Astrocyte (in vitro differentiated cells and primary cell): ENCODE measurements around the gene NCBP3. TPM values are rescaled to one million over a fixed set of nuclear protein-coding genes. Genes with fewer than 3 reads are reported as not detected.

Source experiments
- DNase-seq: peaks from one replicate; pipeline ENCODE4 v3.0.0-alpha.2; 2010; ENCODE audit warnings: low read depth
- FAIRE-seq: peaks from 2 replicates; lab custom pipeline; 2011; peaks lifted over from hg19 to GRCh38; lab: Jason Lieb, UNC
- H2AFZ ChIP-seq: 2 replicates; pipeline ENCODE4 v1.6.0; 2012; ENCODE audit warnings: low read depth, low read length, inconsistent platforms
- H3K27ac ChIP-seq: 2 replicates; pipeline ENCODE4 v1.5.1; 2011; ENCODE audit warnings: low read depth, low read length, inconsistent platforms
- H3K27me3 ChIP-seq: 2 replicates; pipeline ENCODE4 v1.6.0; 2011; ENCODE audit warnings: low read length, inconsistent platforms; ENCODE audit not compliant: insufficient read depth
- H3K36me3 ChIP-seq: 2 replicates; pipeline ENCODE4 v1.5.1; 2011; ENCODE audit warnings: low read length, inconsistent platforms; ENCODE audit not compliant: insufficient read depth
- H3K4me1 ChIP-seq: 2 replicates; pipeline ENCODE4 v1.5.1; 2011; ENCODE audit warnings: low read length, inconsistent platforms; ENCODE audit not compliant: insufficient read depth
- H3K4me2 ChIP-seq: 2 replicates; pipeline ENCODE4 v1.6.0; 2012; ENCODE audit warnings: low read length, inconsistent platforms
- H3K4me3 ChIP-seq: 2 replicates; pipeline ENCODE4 v1.5.1; 2011; ENCODE audit warnings: low read depth, mild to moderate bottlenecking, low read length, inconsistent platforms; ENCODE audit not compliant: insufficient read depth
- H3K79me2 ChIP-seq: 2 replicates; pipeline ENCODE4 v1.6.0; 2012; ENCODE audit warnings: mild to moderate bottlenecking, low read length, inconsistent platforms; ENCODE audit not compliant: insufficient read depth
- H3K9ac ChIP-seq: 2 replicates; pipeline ENCODE4 v1.6.0; 2012; ENCODE audit warnings: mild to moderate bottlenecking, low read length, inconsistent platforms
- H3K9me3 ChIP-seq: 2 replicates; pipeline ENCODE4 v1.5.1; 2012; ENCODE audit warnings: low read depth, mild to moderate bottlenecking, low read length, inconsistent platforms; ENCODE audit not compliant: insufficient read depth
- H4K20me1 ChIP-seq: 2 replicates; pipeline ENCODE4 v1.6.0; 2012; ENCODE audit warnings: low read length, inconsistent platforms; ENCODE audit not compliant: insufficient read depth
- H3K27ac Mint-ChIP-seq: one replicate; pipeline ENCODE4 v1.8.0; 2021; ENCODE audit warnings: mild to moderate bottlenecking, mixed read lengths; ENCODE audit not compliant: unreplicated experiment
- H3K27me3 Mint-ChIP-seq: one replicate; pipeline ENCODE4 v1.8.0; 2021; ENCODE audit warnings: low read depth, mixed read lengths; ENCODE audit not compliant: unreplicated experiment
- H3K36me3 Mint-ChIP-seq: one replicate; pipeline ENCODE4 v1.8.0; 2021; ENCODE audit warnings: low read depth, mixed read lengths; ENCODE audit not compliant: unreplicated experiment
- H3K4me1 Mint-ChIP-seq: one replicate; pipeline ENCODE4 v1.8.0; 2021; ENCODE audit warnings: low read depth, mixed read lengths; ENCODE audit not compliant: unreplicated experiment
- H3K4me3 Mint-ChIP-seq: one replicate; pipeline ENCODE4 v1.8.0; 2021; ENCODE audit warnings: mild to moderate bottlenecking, moderate library complexity, mixed read lengths; ENCODE audit not compliant: unreplicated experiment
- H3K9me3 Mint-ChIP-seq: one replicate; pipeline ENCODE4 v1.8.0; 2021; ENCODE audit warnings: mild to moderate bottlenecking, mixed read lengths; ENCODE audit not compliant: unreplicated experiment
- CTCF ChIP-seq: IDR thresholded peaks from 2 replicates; pipeline ENCODE4 v1.5.1; 2011; ENCODE audit warnings: low read depth, mild to moderate bottlenecking, inconsistent platforms, low read length, moderate library complexity; ENCODE audit not compliant: insufficient read depth
- EZH2 ChIP-seq: IDR thresholded peaks from 2 replicates; pipeline ENCODE4 v1.6.1; 2012; ENCODE audit warnings: mild to moderate bottlenecking, low read length, inconsistent platforms; ENCODE audit not compliant: insufficient read depth
- total RNA-seq: library from RNA; stranded (reverse); gene quantifications from 2 replicates; pipeline ENCODE4 v1.2.1, GENCODE V29; 2021

Gene NCBP3
- total RNA-seq, 1 donor from 2014 or later = 46.7 TPM

- Histone ChIP-seq H3K4me3 (no peak overlapping the region), H3K9ac (no peak overlapping the region), H3K27me3 (no peaks in the 10 kb centered on the region), H3K4me1 (peaks cover 10% of the 10 kb centered on the region), H3K27ac (no peak overlapping the region), H2AFZ (no peak overlapping the region), H3K9me3 (no peaks in the 10 kb centered on the region), H3K36me3 (peaks cover 2% of the 10 kb centered on the region), H3K4me2 (no peak overlapping the region), H3K79me2 (no peaks in the 10 kb centered on the region), H4K20me1 (no peaks in the 10 kb centered on the region)
- FAIRE-seq = no peak
- Mint-ChIP-seq H3K9me3 (no peaks in the 10 kb centered on the region), H3K4me3 (no peak overlapping the region), H3K27ac (no peak overlapping the region), H3K27me3 (peaks cover 5% of the 10 kb centered on the region), H3K36me3 (peaks cover 9% of the 10 kb centered on the region), H3K4me1 (peaks cover 5% of the 10 kb centered on the region)
- DNase-seq = no peak
- TF ChIP-seq EZH2 (no peak), CTCF (no peak)
Measured at GRCh38 chr17:3867106-3867505, 21.1 kb upstream of the NCBP3 start.

DNA sequence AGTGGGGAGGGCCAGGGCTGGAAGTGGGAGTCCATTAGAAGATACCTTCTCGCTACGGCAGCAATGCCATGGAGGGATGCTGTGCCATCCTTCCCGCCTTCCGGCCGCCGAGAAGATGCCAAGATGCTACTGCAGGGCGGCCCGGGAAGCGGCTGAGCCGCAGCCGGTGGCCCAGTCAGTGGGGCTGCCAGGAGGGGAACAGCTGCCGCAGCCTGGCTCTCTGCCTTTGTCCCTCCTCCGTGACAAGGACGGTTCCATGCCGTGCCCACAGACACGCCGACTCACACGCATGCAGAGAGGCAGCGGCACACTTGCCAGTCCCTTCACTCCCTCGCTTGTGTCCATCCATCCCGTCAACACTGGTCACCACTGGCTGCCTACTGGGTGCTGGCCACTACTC is 20.2 kb upstream of the NCBP3 start:
- Mint-ChIP-seq H3K4me3 (no peak overlapping the region), H3K9me3 (no peaks in the 10 kb centered on the region), H3K27me3 (peaks cover 5% of the 10 kb centered on the region), H3K4me1 (peaks cover 5% of the 10 kb centered on the region), H3K27ac (no peak overlapping the region), H3K36me3 (peaks cover 10% of the 10 kb centered on the region)
- no peak overlapping the region for H3K4me2 ChIP-seq
- TF ChIP-seq EZH2 (no peak), CTCF (no peak)
- DNase-seq = no peak
- H3K27me3 ChIP-seq = no peaks in the 10 kb centered on the region
- no peaks in the 10 kb centered on the region for H3K79me2 ChIP-seq
- H2AFZ ChIP-seq = no peak overlapping the region
- peaks cover under 1% of the 10 kb centered on the region for H3K36me3 ChIP-seq
- FAIRE-seq = no peak
- peaks cover 10% of the 10 kb centered on the region for H3K4me1 ChIP-seq
- no peak overlapping the region for H3K9ac ChIP-seq
- no peaks in the 10 kb centered on the region for H3K9me3 ChIP-seq
- H3K4me3 ChIP-seq = no peak overlapping the region
- no peak overlapping the region for H3K27ac ChIP-seq
- H4K20me1 ChIP-seq = no peaks in the 10 kb centered on the region

DNA sequence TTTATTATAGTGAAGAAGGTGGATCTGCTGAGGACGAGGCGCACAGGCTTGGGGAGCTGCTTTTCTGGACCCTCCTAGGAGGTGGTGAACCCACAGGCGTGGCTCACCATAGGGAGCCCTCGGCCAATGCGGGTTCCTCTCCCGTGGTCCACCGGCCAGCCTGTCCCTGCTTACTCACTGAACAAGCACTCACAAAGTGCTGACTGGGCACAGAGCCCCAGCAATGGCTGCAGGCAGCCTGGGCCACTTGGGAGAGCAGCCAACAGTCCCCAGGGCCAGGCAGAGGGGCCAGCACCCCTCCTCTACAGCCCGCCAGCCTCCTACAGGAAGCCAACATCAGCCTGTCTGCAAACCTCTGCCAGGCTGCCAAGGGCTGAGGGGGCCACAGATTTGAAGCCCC is 19.1 kb upstream of the NCBP3 start:
- no peaks in the 10 kb centered on the region for H3K79me2 ChIP-seq
- Mint-ChIP-seq H3K9me3 (no peaks in the 10 kb centered on the region), H3K27ac (no peak overlapping the region), H3K27me3 (peaks cover 4% of the 10 kb centered on the region), H3K4me3 (no peak overlapping the region), H3K36me3 (peaks cover 10% of the 10 kb centered on the region), H3K4me1 (peaks cover 1% of the 10 kb centered on the region)
- peak overlapping the region; percentile 25 for H2AFZ ChIP-seq
- no peaks in the 10 kb centered on the region for H4K20me1 ChIP-seq
- no peaks in the 10 kb centered on the region for H3K9me3 ChIP-seq
- H3K27me3 ChIP-seq = no peaks in the 10 kb centered on the region
- DNase-seq (peak; percentile 67), FAIRE-seq (no peak)
- H3K4me3 ChIP-seq = no peak overlapping the region
- TF ChIP-seq EZH2 = no peak
- no peak for TF ChIP-seq CTCF
- H3K9ac ChIP-seq = no peak overlapping the region
- H3K36me3 ChIP-seq = peaks cover 2% of the 10 kb centered on the region
- H3K27ac ChIP-seq = no peak overlapping the region
- H3K4me2 ChIP-seq = peak overlapping the region; percentile 36
- peaks cover 10% of the 10 kb centered on the region for H3K4me1 ChIP-seq
